ELF-1 (cell line): ENCODE data around the gene MAP7.
"Not testable (repeated sequence)": the region's sequence is repeated elsewhere in the genome, so short reads cannot be mapped to it uniquely, and the experiment has no call there.

ENCODE experiments used
- DNase-seq: peaks from one replicate; pipeline ENCODE4 v3.0.0-alpha.2; 2016; ENCODE audit warnings: low read depth, low spot score

The MAP7 gene

DNA sequence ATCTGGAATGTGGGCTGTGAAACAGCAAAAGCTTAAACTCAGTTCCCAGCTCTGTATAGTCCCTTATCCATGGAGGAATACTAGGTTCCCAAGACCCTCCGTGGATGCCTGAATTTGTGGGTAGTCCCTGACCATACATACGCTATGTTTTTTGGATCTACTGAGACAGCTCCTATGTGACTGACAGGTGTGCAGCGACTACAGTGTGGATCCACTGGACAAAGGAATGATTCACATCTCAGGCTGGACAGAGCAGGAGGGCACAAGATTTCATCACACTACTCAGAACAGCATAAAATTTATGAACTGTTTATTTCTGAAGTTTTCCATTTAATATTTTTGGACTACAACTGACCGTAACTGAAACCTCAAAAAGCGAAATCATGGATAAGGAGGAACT is 125.3 kb downstream of the MAP7 start:
- no peak for DNase-seq

DNA sequence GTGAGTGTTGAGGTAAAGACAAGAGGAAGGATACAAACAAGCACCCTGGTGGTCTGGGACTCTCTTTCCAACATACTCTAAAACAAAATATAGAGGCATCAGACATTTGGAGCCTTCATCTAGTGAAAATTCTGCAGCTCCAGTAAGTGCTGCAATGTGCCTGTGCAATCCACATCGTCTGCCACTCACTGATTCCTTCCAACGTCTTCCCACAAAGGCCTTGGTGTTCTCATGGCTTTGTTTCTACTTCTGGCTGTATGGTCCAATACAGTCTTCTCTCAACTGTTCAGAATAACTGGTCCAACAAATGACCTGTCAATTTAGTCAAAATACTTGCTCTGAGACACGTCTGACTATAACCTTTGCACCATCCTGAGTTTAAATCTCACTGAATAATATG is 125.8 kb downstream of the MAP7 start:
- no peak for DNase-seq

DNA sequence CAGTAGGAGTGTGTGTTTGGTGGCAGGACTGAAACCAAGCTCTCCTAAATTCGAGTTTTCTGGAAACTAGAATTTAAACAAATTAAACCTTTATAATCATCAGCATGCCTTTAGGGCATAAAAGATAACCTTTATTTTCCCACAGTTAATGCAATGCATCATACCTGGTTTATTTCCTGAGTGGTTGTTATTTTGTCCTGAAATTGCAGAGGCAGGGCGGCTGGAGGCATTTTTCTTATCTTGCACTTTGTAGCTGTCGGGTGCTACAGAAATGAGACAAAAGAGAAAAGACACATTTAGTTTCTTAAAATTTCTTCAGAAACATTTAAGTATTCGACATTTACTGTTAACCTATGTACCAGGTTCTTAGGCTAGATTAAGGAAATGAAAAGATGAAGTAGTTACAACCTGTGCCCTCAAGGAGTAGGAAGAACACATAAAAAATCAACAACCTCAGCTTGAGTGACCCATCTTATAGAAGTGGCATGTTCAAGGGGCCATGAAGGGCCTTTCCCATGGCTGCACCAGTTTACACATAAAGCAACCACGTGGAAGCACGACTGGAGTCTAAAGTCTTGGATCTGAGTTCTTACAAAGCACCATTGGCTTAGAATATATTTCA is 128.6 kb downstream of the MAP7 start:
- DNase-seq, result no peak

DNA sequence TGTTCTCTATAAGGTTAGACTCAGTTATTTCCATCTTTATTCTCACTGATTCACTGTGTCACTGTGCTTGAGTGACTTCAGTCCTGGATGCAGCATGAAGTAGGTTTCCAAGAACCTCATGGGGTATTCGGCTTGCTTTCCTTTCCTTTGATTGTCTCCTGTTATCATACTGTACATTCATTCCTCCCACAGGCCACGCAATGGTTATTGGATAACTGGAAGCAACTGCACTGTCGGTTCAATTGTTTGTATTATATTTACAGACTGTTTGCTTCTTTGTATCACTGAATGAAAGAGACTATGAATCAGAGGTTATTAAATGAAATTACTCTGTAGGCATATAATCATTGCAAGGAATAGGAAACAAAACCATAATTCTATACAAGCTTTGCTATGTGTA is 129.4 kb downstream of the MAP7 start:
- no peak for DNase-seq

DNA sequence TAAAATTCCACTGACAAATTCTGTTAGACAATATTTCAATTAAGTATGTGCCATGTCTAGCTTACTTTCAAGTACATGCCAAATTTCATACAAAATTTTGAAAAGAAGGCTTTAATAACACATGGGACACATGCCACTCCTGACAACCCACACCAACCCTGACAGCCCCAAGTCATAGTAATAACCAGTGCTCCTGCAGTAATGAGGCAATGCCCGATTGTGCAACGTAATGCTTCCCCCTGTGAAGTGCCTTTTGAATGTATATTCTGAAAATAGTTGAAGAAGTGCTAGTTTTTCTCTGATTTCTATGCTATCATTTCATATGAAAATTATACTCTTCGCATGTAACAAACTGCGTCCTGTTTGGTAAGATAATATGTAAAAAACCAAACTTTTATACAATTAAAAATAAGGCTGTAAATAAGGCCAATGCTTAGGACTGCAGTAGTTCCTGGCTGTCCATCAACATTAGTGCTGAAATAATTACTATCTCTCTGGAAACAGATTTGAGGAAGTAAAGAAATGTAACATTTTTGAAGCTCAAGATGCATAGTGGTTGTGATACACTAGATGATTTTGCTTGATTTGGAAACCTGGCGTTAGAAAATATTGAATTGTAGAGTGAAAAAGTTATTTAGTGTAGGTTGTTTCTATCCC is 134.7 kb downstream of the MAP7 start:
- DNase-seq, result no peak

DNA sequence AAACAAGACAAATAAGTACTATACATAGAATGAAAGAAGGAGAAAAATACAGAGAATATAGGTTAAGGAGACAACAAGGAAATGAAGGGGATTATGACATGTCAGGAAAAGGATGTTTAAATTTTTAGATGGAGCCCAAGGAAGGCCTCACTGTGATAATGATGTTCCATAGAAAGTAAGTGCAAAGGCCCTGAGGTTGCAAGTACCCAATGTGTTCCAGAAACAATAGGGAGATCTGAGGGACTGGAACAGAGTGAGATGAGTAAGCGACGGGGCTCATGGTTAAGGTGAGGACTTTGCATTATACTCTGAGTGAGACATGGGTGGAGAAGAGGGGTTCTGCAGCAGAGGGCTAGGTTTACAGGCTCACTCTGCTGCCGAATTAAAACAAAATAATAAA is 137.8 kb downstream of the MAP7 start:
- no peak for DNase-seq

DNA sequence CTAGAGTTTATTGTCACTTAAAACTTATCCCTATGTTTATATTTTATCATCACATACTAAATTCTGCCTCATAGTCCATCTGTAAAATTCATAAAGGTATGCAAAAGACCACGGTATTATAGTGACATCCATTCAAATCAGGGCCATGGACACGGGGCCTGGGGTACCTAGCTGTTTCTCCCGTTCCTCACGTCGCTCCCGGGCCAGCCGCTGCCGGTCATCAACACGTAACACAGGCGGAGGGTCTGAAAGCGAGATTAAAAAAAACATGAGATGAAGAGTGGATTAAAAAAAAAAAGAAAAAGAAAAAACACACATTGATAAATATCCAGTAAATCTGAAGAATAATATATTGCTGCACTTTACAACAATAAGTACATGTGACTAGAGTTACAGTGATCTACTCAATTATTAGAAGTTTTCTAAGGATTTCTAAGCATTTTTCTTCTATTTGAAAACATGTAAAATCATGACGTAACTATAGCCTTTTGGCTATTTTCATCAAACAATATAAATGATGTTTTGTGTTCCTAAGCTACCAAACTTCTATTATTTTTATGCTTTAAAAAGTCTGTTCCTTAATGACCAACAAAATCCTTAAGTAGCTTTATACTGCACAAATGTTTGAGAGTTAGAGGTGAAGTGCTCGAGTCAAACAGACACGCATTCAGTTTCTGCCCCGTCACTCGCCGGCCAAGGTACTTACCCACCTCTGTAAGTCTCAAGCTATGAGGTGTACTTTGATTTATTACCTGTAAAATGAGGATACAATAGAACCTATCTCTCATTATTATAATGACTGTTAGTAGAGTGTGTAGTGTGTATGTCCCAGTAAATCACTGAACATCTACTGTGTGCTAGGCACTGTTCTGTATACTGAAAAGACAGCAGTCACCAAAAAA is 138.5 kb downstream of the MAP7 start:
- no peak for DNase-seq

DNA sequence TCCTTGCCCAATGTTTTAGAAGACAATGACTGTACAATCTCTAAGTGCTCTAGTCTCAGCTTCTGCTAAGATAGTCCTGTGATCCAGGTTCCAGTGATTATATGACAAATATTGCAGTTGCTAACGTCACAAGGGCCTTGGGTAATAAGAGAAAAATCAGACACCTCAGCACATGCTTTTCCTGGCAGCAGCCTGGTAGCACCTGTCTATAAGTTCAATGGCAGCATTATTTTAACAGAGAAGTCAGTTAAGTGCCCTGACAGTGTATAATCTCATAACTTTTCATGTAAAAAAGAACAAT is 139.2 kb downstream of the MAP7 start:
- DNase-seq, result no peak

DNA sequence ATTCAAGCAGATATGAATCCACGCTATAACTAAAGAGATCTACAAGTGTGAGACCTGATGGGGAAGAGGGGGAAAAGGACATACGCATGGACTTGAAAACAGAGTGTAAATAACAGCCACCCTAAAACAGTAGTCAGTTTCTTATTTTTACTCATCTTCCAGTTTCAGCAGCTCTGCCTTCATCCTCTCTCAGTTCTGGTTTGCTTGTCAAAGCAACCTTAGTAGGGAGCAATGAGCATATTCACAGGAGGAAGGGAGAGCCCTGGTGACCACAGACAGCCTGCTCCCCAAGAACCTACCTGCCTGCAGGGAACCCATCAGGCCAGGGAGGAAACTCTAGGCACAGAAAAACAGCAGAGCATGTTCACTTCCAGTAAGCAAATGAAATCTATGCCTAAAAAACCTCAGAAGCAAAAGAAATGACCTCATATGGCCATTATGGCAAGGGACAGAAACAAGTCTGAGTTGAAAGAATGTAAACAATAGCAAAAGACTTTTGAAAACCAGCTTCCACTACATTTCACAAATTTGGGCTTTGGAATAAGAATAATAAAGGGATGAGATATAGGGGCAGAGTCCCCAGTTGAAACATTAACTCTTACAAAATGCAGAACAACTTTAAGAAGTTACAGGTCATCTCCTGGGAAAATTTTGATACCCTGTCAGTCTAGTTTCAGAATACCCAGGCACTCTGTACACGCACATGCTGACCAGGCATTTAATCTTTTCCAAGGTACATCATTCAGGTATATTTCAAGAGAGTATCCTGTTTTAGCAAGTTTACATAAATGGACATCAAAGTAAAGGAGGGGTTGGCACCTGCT is 139.8 kb downstream of the MAP7 start:
- no peak for DNase-seq

DNA sequence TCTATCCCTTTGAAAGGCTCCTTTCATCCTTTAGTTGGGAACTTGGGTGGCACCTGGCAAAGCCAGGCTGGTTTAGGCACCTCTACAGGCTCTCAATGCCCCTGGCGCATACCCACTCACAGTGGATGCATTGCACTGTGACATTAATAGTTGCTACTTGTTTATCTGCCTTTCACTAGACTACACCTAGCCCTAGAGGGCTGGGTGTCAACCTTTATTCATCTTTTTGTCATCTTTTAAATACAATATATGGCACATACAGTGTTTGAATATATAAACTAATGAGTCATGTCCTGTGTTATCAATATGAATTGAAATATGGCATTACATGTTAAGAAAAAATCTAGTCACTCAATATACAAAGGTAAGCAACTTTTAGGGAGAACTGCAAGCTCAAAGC is 140.6 kb downstream of the MAP7 start:
- no peak for DNase-seq

DNA sequence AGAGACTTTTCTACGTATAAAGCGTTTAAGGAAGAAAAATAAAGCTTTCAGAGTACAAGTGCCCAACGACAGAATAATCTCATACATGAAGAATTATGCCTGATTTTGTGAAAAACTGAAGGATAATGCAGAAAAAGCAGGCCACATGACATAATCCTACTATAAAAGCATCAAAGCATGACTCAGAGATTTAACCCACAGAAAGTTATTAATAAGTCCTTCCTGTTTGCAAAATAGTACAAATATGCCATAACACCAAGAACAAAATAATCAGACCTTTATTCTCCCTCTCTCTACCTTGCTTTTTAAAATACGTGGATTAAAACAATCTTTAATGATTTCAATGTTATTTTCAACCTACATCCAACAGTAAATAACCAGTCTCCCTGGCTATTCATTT is 142.0 kb downstream of the MAP7 start:
- no peak for DNase-seq

DNA sequence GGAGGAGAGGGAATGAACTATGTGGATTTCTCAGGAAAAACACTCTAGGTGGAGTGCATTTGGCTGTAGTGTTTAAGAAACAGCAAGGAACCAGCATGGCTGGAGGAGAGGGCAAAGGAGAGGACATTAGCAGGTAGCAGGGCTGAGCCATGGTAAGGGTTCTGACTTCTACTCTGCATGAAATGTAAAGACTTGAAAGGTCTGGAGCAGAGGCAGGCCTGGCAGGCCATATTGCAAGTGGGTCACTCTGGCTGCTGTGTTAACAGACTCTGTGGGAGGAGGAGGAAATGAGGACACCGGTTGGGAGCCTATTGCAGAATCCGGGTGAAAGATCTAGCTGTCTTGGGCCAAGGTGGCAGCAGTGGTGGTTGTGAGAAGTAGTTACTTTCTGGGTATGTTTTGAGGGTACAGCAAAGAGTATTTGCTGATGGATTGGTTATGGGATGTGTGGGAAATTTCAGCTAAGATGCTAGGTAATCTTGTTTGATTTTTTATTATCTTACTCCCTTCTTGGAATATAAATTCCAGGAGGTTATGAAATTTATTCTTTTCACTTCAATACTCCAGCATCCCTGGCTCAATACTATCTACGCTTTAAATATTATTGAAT is 144.7 kb downstream of the MAP7 start:
- no peak for DNase-seq

DNA sequence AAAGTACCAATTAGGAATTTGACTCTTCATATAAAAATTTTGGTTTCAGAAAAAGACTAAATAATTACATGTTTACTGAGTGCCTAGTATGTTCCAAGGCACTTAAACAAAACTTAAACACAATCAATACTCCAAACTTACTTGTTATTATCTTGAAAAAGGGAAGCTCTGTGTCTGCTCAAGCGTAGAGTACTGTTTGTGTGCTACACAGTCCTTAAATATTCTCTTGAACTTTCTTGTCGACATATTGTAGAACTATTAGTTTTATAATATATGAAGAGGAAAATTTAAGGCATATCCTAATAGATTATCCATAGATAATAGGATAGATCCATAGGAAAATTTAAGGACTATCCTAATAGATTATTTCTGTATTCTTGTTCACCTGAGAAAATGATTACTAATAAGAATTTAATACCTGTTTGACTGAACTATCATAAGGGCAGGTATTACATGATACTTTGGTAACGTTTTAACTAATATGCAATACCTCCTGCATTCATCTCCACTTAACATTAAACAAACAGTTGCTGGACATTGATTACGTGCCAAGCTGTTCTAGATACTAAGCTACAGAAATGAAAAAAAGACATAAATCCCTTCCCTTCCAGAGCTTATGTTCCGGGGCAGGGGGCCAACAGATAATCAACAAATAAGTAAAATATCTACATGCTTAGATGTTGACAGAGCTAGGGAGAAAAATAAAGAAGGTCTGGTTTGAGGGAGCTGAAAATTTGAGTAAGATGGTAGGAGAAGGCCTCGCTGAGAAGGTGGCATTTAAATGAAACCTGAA is 145.4 kb downstream of the MAP7 start:
- DNase-seq, result no peak

DNA sequence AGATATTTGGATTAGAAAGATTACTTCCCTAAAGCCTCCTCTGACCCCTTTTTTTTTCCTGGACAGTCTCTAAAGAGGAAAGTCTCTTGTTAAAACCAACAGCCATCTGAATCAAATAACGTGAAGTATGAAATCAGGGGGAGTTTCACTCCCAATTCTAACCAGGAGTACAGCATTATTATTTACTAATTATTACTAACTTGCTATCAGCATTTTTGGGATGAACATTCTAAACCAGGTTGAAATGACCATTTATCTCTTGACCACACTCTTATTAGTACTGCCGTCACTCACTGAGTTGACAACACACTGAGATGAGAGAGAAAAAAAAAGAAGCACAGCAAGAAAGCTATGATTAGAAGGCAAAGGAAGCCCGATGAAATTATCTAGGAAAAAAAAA is 146.2 kb downstream of the MAP7 start:
- DNase-seq, result no peak

DNA sequence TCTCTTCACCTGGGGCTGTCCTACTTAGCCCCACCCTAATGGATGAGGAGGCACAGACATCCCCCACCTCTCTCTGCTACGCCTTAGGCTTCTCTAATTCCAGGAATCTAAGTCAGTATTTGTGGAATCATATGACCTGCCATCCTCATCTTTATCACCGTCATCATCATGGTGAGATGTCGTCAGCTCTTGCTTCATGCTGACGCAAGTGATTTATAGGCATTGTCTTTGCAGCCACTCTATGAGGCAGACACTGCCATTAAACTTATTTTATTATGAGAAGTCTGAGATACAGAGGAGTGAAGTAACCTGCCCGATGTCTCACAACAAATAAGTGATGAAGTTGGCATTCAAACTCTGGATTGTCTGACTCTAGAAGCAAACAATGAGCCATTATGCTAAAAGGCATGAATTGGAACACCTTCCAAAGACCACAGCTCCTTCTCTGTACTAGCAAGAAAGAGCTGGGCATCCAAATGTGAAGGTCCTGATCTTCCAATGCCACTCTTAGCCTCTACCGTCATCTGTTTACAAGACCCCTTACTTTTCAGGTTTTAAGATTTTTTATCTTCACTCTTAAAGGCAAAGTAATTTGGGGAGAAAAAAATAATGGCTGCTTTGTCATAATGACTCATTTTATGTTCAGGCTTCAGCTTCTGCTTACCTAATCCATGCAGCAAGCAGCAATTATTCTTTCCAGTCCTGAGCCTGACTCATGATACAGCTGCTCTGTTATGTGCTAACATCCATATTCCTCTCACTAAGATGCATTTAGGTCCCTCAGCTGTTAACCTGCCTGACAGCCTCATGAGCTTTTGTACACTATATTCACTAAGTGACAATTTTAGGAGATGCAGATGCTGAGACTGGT is 146.9 kb downstream of the MAP7 start:
- DNase-seq, result no peak

DNA sequence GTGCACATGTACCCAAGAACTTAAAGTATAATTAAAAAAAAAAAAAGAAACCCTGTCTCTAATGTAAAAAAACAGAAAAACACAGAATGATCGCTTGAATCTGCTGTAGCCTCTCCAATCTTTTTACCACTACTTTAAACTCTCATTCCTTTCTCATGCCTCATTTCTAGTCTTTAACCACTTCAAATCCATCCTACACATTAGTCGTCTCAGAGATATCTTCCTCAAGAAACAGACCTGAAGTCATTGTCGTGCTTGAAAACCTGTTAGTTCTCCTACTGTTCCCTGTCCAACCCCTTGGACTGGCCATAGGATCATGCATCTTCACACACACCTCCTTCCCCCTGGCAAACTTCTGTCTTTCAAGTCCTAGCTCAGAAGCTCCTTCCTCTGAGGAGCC is 148.5 kb downstream of the MAP7 start:
- DNase-seq, result no peak

DNA sequence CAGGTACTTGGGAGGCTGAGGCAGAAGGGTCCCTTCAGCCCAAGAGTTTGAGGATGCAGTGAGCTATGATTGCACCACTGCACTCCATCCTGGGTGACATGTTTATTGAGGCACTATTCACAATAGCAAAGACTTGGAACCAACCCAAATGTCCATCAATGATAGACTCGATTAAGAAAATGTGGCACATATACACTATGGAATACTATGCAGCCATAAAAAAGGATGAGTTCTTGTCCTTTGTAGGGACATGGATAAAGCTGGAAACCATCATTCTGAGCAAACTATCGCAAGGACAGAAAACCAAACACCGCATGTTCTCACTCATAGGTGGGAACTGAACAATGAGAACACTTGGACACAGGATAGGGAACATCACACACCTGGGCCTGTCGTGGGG is 149.0 kb downstream of the MAP7 start:
- not testable (repeated sequence) for DNase-seq

DNA sequence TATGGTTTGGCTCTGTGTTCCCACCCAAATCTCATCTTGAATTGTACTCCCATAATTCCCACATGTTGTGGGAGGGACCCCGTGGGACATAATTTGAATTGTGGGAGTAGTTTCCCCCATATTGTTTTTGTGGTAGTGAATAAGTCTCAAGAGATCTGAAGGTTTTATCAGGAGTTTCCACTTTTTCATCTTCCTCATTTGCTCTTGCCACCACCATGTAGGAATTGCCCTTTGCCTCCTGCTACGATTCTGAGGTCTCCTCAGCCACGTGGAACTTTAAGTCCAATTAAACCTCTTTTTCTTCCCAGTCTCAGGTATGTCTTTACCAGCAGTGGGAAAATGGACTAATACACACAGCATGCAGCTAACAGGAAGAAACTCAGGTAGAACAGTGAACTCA is 151.8 kb downstream of the MAP7 start:
- DNase-seq, result no peak

DNA sequence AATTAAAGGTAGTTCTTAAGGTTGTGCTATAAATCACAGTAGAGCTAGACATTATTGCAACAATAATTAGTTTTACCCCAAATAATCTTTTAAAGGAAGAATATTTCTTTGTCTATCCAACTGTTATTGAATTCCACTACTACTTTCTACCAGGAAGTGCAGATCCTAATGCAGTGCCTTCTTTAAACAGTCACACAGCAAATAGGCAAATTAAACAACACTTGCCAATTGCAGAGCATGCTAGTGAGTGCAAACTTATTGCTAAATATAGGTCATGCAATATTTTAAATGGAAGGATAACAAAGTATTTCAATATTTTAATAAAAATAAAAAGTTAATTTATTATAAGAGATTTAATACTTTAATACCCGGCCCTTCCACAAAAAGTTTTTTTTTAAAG is 153.3 kb downstream of the MAP7 start:
- DNase-seq, result no peak

DNA sequence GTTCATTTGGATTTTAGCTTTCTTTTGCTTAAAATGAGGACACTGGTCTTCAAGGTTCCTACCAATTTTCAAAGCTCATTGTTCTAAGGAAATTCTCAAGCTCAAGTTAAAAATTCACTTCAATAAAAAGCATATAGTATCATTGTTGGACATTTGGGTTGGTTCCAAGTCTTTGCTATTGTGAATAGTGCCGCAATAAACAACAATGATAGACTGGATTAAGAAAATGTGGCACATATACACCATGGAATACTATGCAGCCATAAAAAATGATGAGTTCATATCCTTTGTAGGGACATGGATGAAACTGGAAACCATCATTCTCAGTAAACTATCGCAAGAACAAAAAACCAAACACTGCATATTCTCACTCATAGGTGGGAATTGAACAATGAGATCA is 159.3 kb downstream of the MAP7 start:
- not testable (repeated sequence) for DNase-seq
